ENCODE results near the gene BAIAP2L1.

The BAIAP2L1 gene

GRCh38 chr7:98254951-98255610, 145.8 kb downstream of the BAIAP2L1 start:
- no peaks in the 10 kb centered on the region for H3K36me3 ChIP-seq (ENCODE audit: insufficient read depth, low read length)
- H3K4me1 ChIP-seq (ENCODE audit: insufficient read depth, low read length): no peaks in the 10 kb centered on the region; the same call in 1 of the 2 replicates
- H3K9ac ChIP-seq (ENCODE audit: low read depth, low read length): no peak overlapping the region
- no peaks in the 10 kb centered on the region for H3K9me3 ChIP-seq (ENCODE audit: control insufficient read depth, insufficient read depth, low read length)

DNA sequence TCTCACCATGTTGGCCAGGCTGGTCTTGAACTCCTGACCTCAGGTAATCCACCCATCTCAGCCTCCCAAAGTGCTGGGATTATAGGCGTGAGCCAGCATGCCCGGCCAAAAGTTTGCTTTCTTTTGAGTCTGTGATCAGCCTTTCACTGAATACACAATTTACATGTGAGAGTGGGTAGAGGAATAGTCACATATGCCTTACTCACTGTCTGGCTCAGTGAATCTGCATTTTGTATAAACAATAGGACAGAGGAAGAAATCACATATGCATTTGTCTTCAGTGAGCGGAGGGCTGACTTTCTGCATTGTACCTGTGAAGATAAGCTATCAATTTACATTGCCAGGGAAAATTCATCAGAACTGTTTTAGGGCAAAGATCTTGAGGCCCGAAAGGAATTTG, 146.4 kb downstream of the BAIAP2L1 start:
- H3K4me1 ChIP-seq (ENCODE audit: insufficient read depth, low read length): no peaks in the 10 kb centered on the region; the same call in 1 of the 2 replicates
- no peaks in the 10 kb centered on the region for H3K9me3 ChIP-seq (ENCODE audit: control insufficient read depth, insufficient read depth, low read length)
- H3K9ac ChIP-seq (ENCODE audit: low read depth, low read length): no peak overlapping the region

DNA sequence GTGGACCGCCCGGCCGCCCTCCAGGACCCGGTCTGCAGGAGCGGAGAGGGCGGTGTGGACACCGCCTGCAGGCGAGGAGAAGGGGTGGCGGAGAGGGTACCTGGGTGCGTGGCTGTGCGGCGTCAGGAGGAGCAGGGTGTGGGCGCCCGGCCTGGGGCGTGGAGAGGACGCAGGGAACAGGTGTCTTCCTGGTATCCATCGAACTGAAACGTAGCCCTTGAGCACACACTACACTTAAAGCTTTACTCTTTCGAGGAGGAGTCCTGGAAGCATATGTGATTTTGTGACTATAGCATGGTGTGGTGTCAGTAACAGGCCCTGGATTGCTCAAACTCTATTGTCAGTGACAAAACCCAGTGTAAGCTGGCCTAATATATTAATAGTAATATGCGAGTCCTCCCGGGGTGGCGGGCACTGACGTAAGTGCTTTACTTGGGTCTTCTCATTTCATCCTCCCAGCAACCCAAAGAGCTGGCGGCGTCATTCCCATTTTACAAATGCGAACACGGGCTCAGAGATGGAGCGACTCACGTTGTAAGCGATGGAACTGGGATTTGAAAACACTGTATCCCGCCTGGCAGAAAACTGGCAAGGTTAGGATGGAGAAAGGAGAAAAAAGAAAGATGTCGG, 148.3 kb downstream of the BAIAP2L1 start:
- Histone ChIP-seq H3K9me3 (ENCODE audit: control insufficient read depth, insufficient read depth, low read length) (no peaks in the 10 kb centered on the region), H3K36me3 (ENCODE audit: insufficient read depth, low read length) (no peaks in the 10 kb centered on the region), H3K9ac (ENCODE audit: low read depth, low read length) (peak overlapping the region; percentile 88; the same call in 1 of the 2 replicates), H3K4me1 (ENCODE audit: insufficient read depth, low read length) (peaks cover 6% of the 10 kb centered on the region; the same call in 1 of the 2 replicates)

More for the DNA sequence above, 146.4 kb downstream of the BAIAP2L1 start:
- no peaks in the 10 kb centered on the region for H3K36me3 ChIP-seq (ENCODE audit: insufficient read depth, low read length)

- H3K4me1 ChIP-seq (ENCODE audit: insufficient read depth, low read length): peaks cover 6% of the 10 kb centered on the region; the same call in 1 of the 2 replicates
- no peaks in the 10 kb centered on the region for H3K9me3 ChIP-seq (ENCODE audit: control insufficient read depth, insufficient read depth, low read length)
- peak within 1 kb of the TSS; percentile 88 for H3K9ac ChIP-seq (ENCODE audit: low read depth, low read length)
- no peaks in the 10 kb centered on the region for H3K36me3 ChIP-seq (ENCODE audit: insufficient read depth, low read length)
These were observed 149.1 kb downstream of the BAIAP2L1 start, which contains the start of gene TECPR1 for GRCh38 chr7:98251601-98252424. Gene TECPR1 (minus strand): TSS chr7:98252232. CDS start chr7:98246146, 6,086 bp downstream.

GRCh38 chr7:98251231-98251600, 149.7 kb downstream of the BAIAP2L1 start:
- Histone ChIP-seq H3K9me3 (ENCODE audit: control insufficient read depth, insufficient read depth, low read length) (no peaks in the 10 kb centered on the region), H3K9ac (ENCODE audit: low read depth, low read length) (peak overlapping the region; percentile 88; the same call in 1 of the 2 replicates), H3K4me1 (ENCODE audit: insufficient read depth, low read length) (peaks cover 6% of the 10 kb centered on the region; the same call in 1 of the 2 replicates), H3K36me3 (ENCODE audit: insufficient read depth, low read length) (no peaks in the 10 kb centered on the region)

- Histone ChIP-seq H3K9ac (ENCODE audit: low read depth, low read length) (peak overlapping the region; percentile 88; the same call in 1 of the 2 replicates), H3K4me1 (ENCODE audit: insufficient read depth, low read length) (peaks cover 6% of the 10 kb centered on the region; the same call in 1 of the 2 replicates), H3K9me3 (ENCODE audit: control insufficient read depth, insufficient read depth, low read length) (no peaks in the 10 kb centered on the region), H3K36me3 (ENCODE audit: insufficient read depth, low read length) (no peaks in the 10 kb centered on the region)
These were observed 150.1 kb downstream of the BAIAP2L1 start for GRCh38 chr7:98250789-98251188.

- Histone ChIP-seq H3K4me1 (ENCODE audit: insufficient read depth, low read length) (peaks cover 6% of the 10 kb centered on the region; the same call in 1 of the 2 replicates), H3K9ac (ENCODE audit: low read depth, low read length) (no peak overlapping the region), H3K36me3 (ENCODE audit: insufficient read depth, low read length) (no peaks in the 10 kb centered on the region), H3K9me3 (ENCODE audit: control insufficient read depth, insufficient read depth, low read length) (no peaks in the 10 kb centered on the region)
These were observed 151.8 kb downstream of the BAIAP2L1 start for GRCh38 chr7:98249106-98249505.

- H3K9me3 ChIP-seq (ENCODE audit: control insufficient read depth, insufficient read depth, low read length): no peaks in the 10 kb centered on the region
- H3K36me3 ChIP-seq (ENCODE audit: insufficient read depth, low read length): no peaks in the 10 kb centered on the region
- no peak overlapping the region for H3K9ac ChIP-seq (ENCODE audit: low read depth, low read length)
- H3K4me1 ChIP-seq (ENCODE audit: insufficient read depth, low read length): peaks cover 6% of the 10 kb centered on the region; the same call in 1 of the 2 replicates
These were observed 152.7 kb downstream of the BAIAP2L1 start for GRCh38 chr7:98248156-98248555.

GRCh38 chr7:98244871-98245270, 156.0 kb downstream of the BAIAP2L1 start:
- Histone ChIP-seq H3K9me3 (ENCODE audit: control insufficient read depth, insufficient read depth, low read length) (no peaks in the 10 kb centered on the region), H3K9ac (ENCODE audit: low read depth, low read length) (no peak overlapping the region), H3K36me3 (ENCODE audit: insufficient read depth, low read length) (no peaks in the 10 kb centered on the region), H3K4me1 (ENCODE audit: insufficient read depth, low read length) (peaks cover 6% of the 10 kb centered on the region; the same call in 1 of the 2 replicates)

- no peaks in the 10 kb centered on the region for H3K9me3 ChIP-seq (ENCODE audit: control insufficient read depth, insufficient read depth, low read length)
- no peak overlapping the region for H3K9ac ChIP-seq (ENCODE audit: low read depth, low read length)
- H3K4me1 ChIP-seq (ENCODE audit: insufficient read depth, low read length): no peaks in the 10 kb centered on the region
- H3K36me3 ChIP-seq (ENCODE audit: insufficient read depth, low read length): no peaks in the 10 kb centered on the region
These were observed 158.0 kb downstream of the BAIAP2L1 start for GRCh38 chr7:98242934-98243333.

DNA sequence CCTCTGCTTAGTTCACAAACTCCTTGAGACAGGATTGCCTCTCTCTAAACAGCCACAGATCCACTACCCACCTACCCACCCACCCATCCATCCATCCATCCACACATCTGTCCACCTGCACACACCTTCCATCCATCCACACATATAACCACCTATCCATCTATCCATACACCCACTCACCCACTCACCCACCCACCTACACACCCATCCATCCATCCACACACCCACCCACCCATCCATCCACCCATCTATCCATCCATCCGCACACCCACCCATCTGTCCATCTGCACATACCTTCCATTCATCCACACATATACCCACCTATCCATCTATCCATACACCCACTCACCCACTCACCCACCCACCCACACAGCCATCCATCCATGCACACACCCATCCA, 158.5 kb downstream of the BAIAP2L1 start:
- Histone ChIP-seq H3K9ac (ENCODE audit: low read depth, low read length) (no peak overlapping the region), H3K9me3 (ENCODE audit: control insufficient read depth, insufficient read depth, low read length) (no peaks in the 10 kb centered on the region), H3K36me3 (ENCODE audit: insufficient read depth, low read length) (no peaks in the 10 kb centered on the region), H3K4me1 (ENCODE audit: insufficient read depth, low read length) (no peaks in the 10 kb centered on the region)

DNA sequence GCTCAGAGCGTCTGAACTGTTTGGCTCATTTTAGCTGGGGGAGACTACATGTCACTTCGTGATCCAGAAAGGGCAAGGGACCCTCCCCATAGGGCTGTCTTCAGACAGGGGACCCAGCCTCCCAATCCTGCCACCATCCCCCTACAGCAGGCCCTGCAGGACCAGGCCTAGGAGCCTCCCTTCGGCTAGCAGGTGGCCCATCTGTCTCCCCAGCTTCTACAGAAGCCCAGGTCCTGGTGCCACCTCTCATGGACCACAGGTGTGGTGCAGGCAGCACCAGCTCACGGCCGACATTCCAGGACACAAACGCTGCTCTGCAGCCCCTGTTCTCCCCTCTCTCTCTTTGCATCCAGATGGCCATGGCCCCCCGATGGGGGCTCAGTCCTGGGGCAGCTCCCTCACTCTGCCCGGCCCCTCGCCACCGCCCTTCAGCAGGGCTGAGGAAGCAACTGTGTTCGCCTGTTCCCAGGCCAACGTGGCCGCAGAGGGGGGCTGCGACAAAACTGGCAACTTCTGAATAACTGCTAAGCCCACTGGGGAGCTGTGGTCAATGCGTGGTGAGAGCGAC, 159.1 kb downstream of the BAIAP2L1 start:
- Histone ChIP-seq H3K4me1 (ENCODE audit: insufficient read depth, low read length) (no peaks in the 10 kb centered on the region), H3K9ac (ENCODE audit: low read depth, low read length) (no peak overlapping the region), H3K9me3 (ENCODE audit: control insufficient read depth, insufficient read depth, low read length) (no peaks in the 10 kb centered on the region), H3K36me3 (ENCODE audit: insufficient read depth, low read length) (no peaks in the 10 kb centered on the region)
